Measurements from ENCODE around the gene PITPNM3. TPM values are rescaled to one million over a fixed set of nuclear protein-coding genes. Genes with fewer than 3 reads are reported as not detected.

PITPNM3 gene
- total RNA-seq, 1 experiment from 2014 or later = 0.44 TPM

- DNase-seq (ENCODE audit: low read depth, low spot score) (no peak), ATAC-seq (no peak)
- H3K9me3 ChIP-seq (ENCODE audit: control insufficient read depth, insufficient read depth, low read depth, low read length) = peaks cover 10% of the 10 kb centered on the region; the same call in 1 of the 2 replicates
- BruUV-seq (replicated peaks) = no TSS peak
- H3K36me3 ChIP-seq (ENCODE audit: control insufficient read depth, insufficient read depth, low read length) = peaks cover 5% of the 10 kb centered on the region
- H3K4me1 ChIP-seq (ENCODE audit: control insufficient read depth, insufficient read depth, low read length) = no peaks in the 10 kb centered on the region
- in situ Hi-C loops (cut with HindIII; ENCODE audit: low pct_unique_long_range_greater_than_20kb, low sequenced_read_pairs) = no loop called here
- no peak for TF ChIP-seq CTCF (IDR thresholded peaks at IDR 0.05)
- no peak for TF ChIP-seq REST (IDR thresholded peaks at IDR 0.05; ENCODE audit: insufficient read depth in 1 of 2, low read depth in 2 of 2, low read length in 1 of 2)
- no peak for TF ChIP-seq TCF7L2 (IDR thresholded peaks at IDR 0.05; ENCODE audit: low read depth, low read length)
- TF ChIP-seq POLR2AphosphoS5 (IDR thresholded peaks at IDR 0.05; ENCODE audit: low read depth, low read length) = no peak
- no peak for TF ChIP-seq SIN3A (IDR thresholded peaks at IDR 0.05; ENCODE audit: borderline replicate concordance, insufficient read depth, low read depth, low read length)
- intact Hi-C loops (cut with micrococcal nuclease; ENCODE audit: unreplicated experiment) = no loop called here
- ChIA-PET CTCF (no interaction called here), POLR2A (no interaction called here)
- H3K4me3 ChIP-seq (ENCODE audit: low read depth in 2 of 2, low read length in 2 of 2) = no peak overlapping the region
- no peak overlapping the region for H3K27ac ChIP-seq (ENCODE audit: low read length)
- no peaks in the 10 kb centered on the region for H3K27me3 ChIP-seq (ENCODE audit: control insufficient read depth, insufficient read depth, low read length)
Observed at GRCh38 chr17:6580625-6581024, 24.3 kb upstream of the PITPNM3 start.

GRCh38 chr17:6578491-6578890, 22.1 kb upstream of the PITPNM3 start:
- ChIA-PET CTCF (no interaction called here), POLR2A (no interaction called here)
- Histone ChIP-seq H3K27ac (ENCODE audit: low read length) (no peak overlapping the region), H3K27me3 (ENCODE audit: control insufficient read depth, insufficient read depth, low read length) (no peaks in the 10 kb centered on the region), H3K4me1 (ENCODE audit: control insufficient read depth, insufficient read depth, low read length) (no peaks in the 10 kb centered on the region), H3K36me3 (ENCODE audit: control insufficient read depth, insufficient read depth, low read length) (peaks cover 5% of the 10 kb centered on the region; the same call in 1 of the 2 replicates), H3K4me3 (ENCODE audit: low read depth in 2 of 2, low read length in 2 of 2) (no peak overlapping the region), H3K9me3 (ENCODE audit: control insufficient read depth, insufficient read depth, low read depth, low read length) (0 out of 2 replicates have a peak, but pooled peaks cover 3% of the 10 kb centered on the region)
- no peak for DNase-seq (ENCODE audit: low read depth, low spot score)
- in situ Hi-C loops (cut with HindIII; ENCODE audit: low pct_unique_long_range_greater_than_20kb, low sequenced_read_pairs) (no loop called here), intact Hi-C loops (cut with micrococcal nuclease; ENCODE audit: unreplicated experiment) (no loop called here)
- TF ChIP-seq POLR2AphosphoS5 (IDR thresholded peaks at IDR 0.05; ENCODE audit: low read depth, low read length) (no peak), REST (IDR thresholded peaks at IDR 0.05; ENCODE audit: insufficient read depth in 1 of 2, low read depth in 2 of 2, low read length in 1 of 2) (no peak), TCF7L2 (IDR thresholded peaks at IDR 0.05; ENCODE audit: low read depth, low read length) (no peak)
- BruUV-seq (replicated peaks) = no TSS peak
- no peak for ATAC-seq
